IMR-90 (cell line): ENCODE measurements around the gene AKAP13.

Experiments used
- CEBPB ChIP-seq: IDR thresholded peaks from 2 replicates; pipeline ENCODE4 v1.6.1; 2012; ENCODE audit warnings: low read depth, low read length, improper control_type of control experiment
- FOS ChIP-seq: fragments of 150-350 bp; IDR thresholded peaks from 2 replicates; pipeline ENCODE4 v1.6.1; 2016; ENCODE audit warnings: low read depth, low read length
- POLR2A ChIP-seq: IDR thresholded peaks from 2 replicates; pipeline ENCODE4 v1.6.1; 2012; ENCODE audit warnings: mild to moderate bottlenecking, low read depth, low read length
- SMC3 ChIP-seq: fragments of 150-350 bp; IDR thresholded peaks from 2 replicates; pipeline ENCODE4 v1.6.1; 2016; ENCODE audit warnings: low read depth, mild to moderate bottlenecking, antibody characterized with exemption, low read length, moderate library complexity
- TF ChIP-seq, protein P1 (sequence below): conservative IDR thresholded peaks from 2 replicates; pipeline ENCODE4 v1.5.1; 2012; ENCODE audit warnings: mild to moderate bottlenecking, low read depth, low read length, improper control_type of control experiment

- TF ChIP-seq POLR2A: no peak
- TF ChIP-seq, protein P1, sequence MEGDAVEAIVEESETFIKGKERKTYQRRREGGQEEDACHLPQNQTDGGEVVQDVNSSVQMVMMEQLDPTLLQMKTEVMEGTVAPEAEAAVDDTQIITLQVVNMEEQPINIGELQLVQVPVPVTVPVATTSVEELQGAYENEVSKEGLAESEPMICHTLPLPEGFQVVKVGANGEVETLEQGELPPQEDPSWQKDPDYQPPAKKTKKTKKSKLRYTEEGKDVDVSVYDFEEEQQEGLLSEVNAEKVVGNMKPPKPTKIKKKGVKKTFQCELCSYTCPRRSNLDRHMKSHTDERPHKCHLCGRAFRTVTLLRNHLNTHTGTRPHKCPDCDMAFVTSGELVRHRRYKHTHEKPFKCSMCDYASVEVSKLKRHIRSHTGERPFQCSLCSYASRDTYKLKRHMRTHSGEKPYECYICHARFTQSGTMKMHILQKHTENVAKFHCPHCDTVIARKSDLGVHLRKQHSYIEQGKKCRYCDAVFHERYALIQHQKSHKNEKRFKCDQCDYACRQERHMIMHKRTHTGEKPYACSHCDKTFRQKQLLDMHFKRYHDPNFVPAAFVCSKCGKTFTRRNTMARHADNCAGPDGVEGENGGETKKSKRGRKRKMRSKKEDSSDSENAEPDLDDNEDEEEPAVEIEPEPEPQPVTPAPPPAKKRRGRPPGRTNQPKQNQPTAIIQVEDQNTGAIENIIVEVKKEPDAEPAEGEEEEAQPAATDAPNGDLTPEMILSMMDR: no peak
- TF ChIP-seq SMC3: no peak
- no peak for TF ChIP-seq FOS
- TF ChIP-seq CEBPB: no peak
These were observed 21.9 kb downstream of the AKAP13 start for GRCh38 chr15:85402195-85402881.
